Progenitor cell of endocrine pancreas (in vitro differentiated cells): ENCODE measurements around the gene NLRP9. TPM values are rescaled to one million over a fixed set of nuclear protein-coding genes. Genes with fewer than 3 reads are reported as not detected.
"Not testable (repeated sequence)": the region's sequence is repeated elsewhere in the genome, so short reads cannot be mapped to it uniquely, and the experiment has no call there.

Experiments used
- DNase-seq: peaks from one replicate; pipeline ENCODE4 v3.0.0; 2021; ENCODE audit warnings: low spot score; ENCODE audit not compliant: unreplicated experiment
- H3K27ac Mint-ChIP-seq: 2 replicates; pipeline ENCODE4 v1.8.0; 2021; ENCODE audit warnings: mild to moderate bottlenecking, moderate library complexity, mixed read lengths
- H3K27me3 Mint-ChIP-seq: 2 replicates; pipeline ENCODE4 v1.8.0; 2021; ENCODE audit warnings: mixed read lengths
- H3K36me3 Mint-ChIP-seq: 2 replicates; pipeline ENCODE4 v1.8.0; 2022; ENCODE audit warnings: mixed read lengths; ENCODE audit not compliant: insufficient read depth
- H3K4me1 Mint-ChIP-seq: 2 replicates; pipeline ENCODE4 v1.8.0; 2021; ENCODE audit warnings: low read depth, mixed read lengths
- H3K4me3 Mint-ChIP-seq: 2 replicates; pipeline ENCODE4 v1.8.0; 2021; ENCODE audit warnings: low read depth, mild to moderate bottlenecking, moderate library complexity, mixed read lengths
- H3K9me3 Mint-ChIP-seq: 2 replicates; pipeline ENCODE4 v1.8.0; 2021; ENCODE audit warnings: low read depth, mixed read lengths
- long read RNA-seq: library from polyadenylated mRNA; unstranded; transcript quantifications from one replicate; pipeline ENCODE4 v2.0.0, GENCODE V29; 2020
- total RNA-seq: library from RNA; stranded (reverse); gene quantifications from 2 replicates; pipeline ENCODE4 v1.2.1, GENCODE V29; 2021
- TF ChIP-seq, protein P1 (sequence below): fragments of 200-600 bp; sonication (generic); IDR thresholded peaks from one replicate; pipeline ENCODE4 v1.5.0; 2021; ENCODE audit warnings: antibody characterized with exemption, mild to moderate bottlenecking; ENCODE audit not compliant: unreplicated experiment

NLRP9 gene
- total RNA-seq = not detected in 2 replicates
- long read RNA-seq = 0 reads

DNA sequence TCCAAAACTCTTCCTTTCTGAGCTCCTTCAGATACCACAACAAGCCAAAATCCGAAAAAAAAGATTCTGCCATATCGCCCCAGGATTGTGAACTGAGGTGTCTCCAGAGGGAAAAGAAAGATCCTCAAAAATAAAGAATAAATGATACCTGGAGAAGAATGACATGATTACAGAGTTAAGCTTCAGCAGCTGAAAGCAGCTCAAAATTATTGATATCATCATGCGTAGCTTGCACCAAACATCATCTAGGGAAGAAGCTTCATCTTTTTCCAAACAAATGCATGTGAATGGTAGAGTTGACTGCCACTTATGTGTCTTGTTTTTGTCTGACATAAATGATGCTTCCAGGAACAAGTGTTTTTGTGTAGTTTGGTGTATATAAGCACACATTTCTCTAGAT, at the start of gene NLRP9:
NLRP9 (minus strand) TSS at position 101 of the 400 bp plus-strand sequence; CDS start at position 73, 28 bp downstream.
- Mint-ChIP-seq H3K27ac (no peak within 1 kb of the TSS), H3K9me3 (peaks cover 41% of the 10 kb centered on the region), H3K27me3 (no peaks in the 10 kb centered on the region), H3K36me3 (no peaks in the 10 kb centered on the region), H3K4me1 (no peaks in the 10 kb centered on the region), H3K4me3 (no peak within 1 kb of the TSS)
- TF ChIP-seq, protein P1, sequence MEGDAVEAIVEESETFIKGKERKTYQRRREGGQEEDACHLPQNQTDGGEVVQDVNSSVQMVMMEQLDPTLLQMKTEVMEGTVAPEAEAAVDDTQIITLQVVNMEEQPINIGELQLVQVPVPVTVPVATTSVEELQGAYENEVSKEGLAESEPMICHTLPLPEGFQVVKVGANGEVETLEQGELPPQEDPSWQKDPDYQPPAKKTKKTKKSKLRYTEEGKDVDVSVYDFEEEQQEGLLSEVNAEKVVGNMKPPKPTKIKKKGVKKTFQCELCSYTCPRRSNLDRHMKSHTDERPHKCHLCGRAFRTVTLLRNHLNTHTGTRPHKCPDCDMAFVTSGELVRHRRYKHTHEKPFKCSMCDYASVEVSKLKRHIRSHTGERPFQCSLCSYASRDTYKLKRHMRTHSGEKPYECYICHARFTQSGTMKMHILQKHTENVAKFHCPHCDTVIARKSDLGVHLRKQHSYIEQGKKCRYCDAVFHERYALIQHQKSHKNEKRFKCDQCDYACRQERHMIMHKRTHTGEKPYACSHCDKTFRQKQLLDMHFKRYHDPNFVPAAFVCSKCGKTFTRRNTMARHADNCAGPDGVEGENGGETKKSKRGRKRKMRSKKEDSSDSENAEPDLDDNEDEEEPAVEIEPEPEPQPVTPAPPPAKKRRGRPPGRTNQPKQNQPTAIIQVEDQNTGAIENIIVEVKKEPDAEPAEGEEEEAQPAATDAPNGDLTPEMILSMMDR = no peak
- no peak for DNase-seq

DNA sequence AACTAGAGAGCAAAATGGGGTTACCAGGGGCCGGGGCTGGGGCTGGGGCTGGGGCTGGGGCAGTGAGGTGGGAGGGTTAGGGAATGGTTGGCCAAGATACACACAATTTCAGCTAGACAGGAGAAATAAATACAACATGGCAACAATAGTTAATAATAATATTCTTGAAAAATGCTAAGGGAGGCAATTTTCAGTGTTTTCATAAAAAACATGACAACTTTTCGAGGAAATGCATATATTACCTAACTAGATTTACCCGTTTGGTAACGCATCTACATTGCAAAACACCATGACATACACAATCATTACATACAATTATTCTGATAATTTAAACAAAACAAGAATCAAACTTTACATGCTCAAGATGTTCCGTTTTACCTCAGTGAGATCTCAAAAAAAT, 42.9 kb upstream of the NLRP9 start:
- Mint-ChIP-seq H3K27ac (no peak overlapping the region), H3K27me3 (no peaks in the 10 kb centered on the region), H3K36me3 (no peaks in the 10 kb centered on the region), H3K4me3 (no peak overlapping the region), H3K9me3 (peaks cover 62% of the 10 kb centered on the region), H3K4me1 (no peaks in the 10 kb centered on the region)
- TF ChIP-seq, protein P1 = no peak
- DNase-seq = no peak

DNA sequence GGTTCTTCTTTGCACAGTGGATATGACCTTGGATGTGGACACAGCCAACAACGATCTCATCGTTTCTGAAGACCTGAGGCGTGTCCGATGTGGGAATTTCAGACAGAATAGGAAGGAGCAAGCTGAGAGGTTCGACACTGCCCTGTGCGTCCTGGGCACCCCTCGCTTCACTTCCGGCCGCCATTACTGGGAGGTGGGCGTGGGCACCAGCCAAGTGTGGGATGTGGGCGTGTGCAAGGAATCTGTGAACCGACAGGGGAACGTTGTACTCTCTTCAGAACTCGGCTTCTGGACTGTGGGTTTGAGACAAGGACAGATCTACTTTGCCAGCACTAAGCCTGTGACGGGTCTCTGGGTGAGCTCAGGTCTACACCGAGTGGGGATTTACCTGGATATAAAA, 40.1 kb upstream of the NLRP9 start:
- Mint-ChIP-seq H3K27me3 (no peaks in the 10 kb centered on the region), H3K4me3 (no peak overlapping the region), H3K27ac (no peak overlapping the region), H3K36me3 (no peaks in the 10 kb centered on the region), H3K9me3 (peaks cover 62% of the 10 kb centered on the region), H3K4me1 (no peaks in the 10 kb centered on the region)
- TF ChIP-seq, protein P1 = no peak
- no peak for DNase-seq

DNA sequence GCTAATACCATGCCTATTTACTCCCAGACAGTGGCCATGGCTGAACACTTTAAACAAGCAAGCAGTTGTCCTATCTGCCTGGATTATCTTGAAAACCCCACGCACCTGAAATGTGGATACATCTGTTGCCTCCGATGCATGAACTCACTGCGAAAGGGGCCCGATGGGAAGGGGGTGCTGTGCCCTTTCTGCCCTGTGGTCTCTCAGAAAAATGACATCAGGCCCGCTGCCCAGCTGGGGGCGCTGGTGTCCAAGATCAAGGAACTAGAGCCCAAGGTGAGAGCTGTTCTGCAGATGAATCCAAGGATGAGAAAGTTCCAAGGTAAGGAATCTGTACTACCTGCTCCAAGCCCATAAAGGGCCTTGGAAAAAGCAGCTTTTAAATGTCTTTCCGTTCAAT, 39.3 kb upstream of the NLRP9 start:
- H3K27ac Mint-ChIP-seq = no peak overlapping the region
- TF ChIP-seq, protein P1 = no peak
- no peak overlapping the region for H3K4me3 Mint-ChIP-seq
- DNase-seq = no peak
- H3K9me3 Mint-ChIP-seq = peaks cover 57% of the 10 kb centered on the region
- H3K4me1 Mint-ChIP-seq = no peaks in the 10 kb centered on the region
- H3K36me3 Mint-ChIP-seq = no peaks in the 10 kb centered on the region
- H3K27me3 Mint-ChIP-seq = no peaks in the 10 kb centered on the region

DNA sequence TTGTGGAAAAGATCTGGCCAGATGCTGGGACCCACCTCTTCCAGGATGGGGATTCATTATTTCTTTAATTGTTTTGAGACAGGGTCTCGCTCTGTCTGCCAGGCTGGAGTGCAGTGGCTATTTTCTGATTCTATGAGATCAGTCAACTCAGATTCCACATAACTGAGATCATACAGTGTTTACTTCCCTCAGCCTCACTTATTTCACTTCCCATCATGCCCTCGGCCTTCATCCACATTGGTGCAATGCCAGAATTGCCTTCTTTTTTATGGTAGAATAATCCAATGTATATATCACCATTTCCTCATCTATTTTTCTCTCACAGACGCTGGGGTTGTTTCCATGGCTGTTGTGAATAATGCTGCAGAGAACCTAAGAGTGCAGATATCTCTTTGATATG, 31.4 kb upstream of the NLRP9 start:
- H3K4me3 Mint-ChIP-seq, H3K36me3 Mint-ChIP-seq, H3K27me3 Mint-ChIP-seq, H3K27ac Mint-ChIP-seq, H3K4me1 Mint-ChIP-seq, DNase-seq: not testable (repeated sequence)
- peaks cover 29% of the 10 kb centered on the region for H3K9me3 Mint-ChIP-seq

DNA sequence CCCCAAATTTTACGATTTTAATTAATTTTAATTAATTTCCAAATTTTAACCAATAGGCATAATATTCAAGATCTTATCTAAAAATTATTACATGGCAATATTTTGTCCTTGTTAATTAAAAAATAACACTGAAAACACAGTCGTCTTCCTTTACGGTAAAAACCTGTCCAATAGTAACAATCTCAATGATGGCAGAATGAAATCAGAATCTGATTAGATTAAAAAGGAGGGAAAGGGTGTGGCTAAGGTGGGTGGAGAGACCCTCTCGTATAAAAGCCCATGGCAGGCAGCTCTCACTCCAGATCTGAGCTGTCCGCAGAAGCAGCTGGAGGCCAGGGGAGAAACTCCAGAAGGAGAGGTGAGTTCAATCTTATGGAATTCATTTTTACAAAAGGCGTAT, 30.6 kb upstream of the NLRP9 start, which contains the start of gene RFPL4AL1:
RFPL4AL1 (plus strand) TSS at position 301 of the 400 bp plus-strand sequence. CDS start 2,687 bp downstream, outside the sequence.
- H3K27me3 Mint-ChIP-seq, DNase-seq, H3K36me3 Mint-ChIP-seq, H3K27ac Mint-ChIP-seq, H3K4me1 Mint-ChIP-seq, H3K4me3 Mint-ChIP-seq: not testable (repeated sequence)
- H3K9me3 Mint-ChIP-seq = peaks cover 29% of the 10 kb centered on the region
